ENCODE data around the gene BNC2.

Gene BNC2

GRCh38 chr9:16816011-16816410 is 54.5 kb downstream of the BNC2 start:
- no peak for DNase-seq (ENCODE audit: low spot score)

GRCh38 chr9:16815079-16815478 is 55.4 kb downstream of the BNC2 start:
- DNase-seq (ENCODE audit: low spot score) = no peak

GRCh38 chr9:16813838-16814237 is 56.6 kb downstream of the BNC2 start:
- no peak for DNase-seq (ENCODE audit: low spot score)

GRCh38 chr9:16811987-16812685 is 58.3 kb downstream of the BNC2 start:
- DNase-seq (ENCODE audit: low spot score) = no peak

GRCh38 chr9:16809912-16810610 is 60.4 kb downstream of the BNC2 start:
- no peak for DNase-seq (ENCODE audit: low spot score)

GRCh38 chr9:16806674-16807073 is 63.8 kb downstream of the BNC2 start:
- no peak for DNase-seq (ENCODE audit: low spot score)

- DNase-seq (ENCODE audit: low spot score) = no peak
Observed at GRCh38 chr9:16803648-16804047, 66.8 kb downstream of the BNC2 start.

GRCh38 chr9:16801871-16802466 is 68.5 kb downstream of the BNC2 start:
- DNase-seq (ENCODE audit: low spot score) = no peak

GRCh38 chr9:16796304-16796825 is 74.1 kb downstream of the BNC2 start:
- DNase-seq (ENCODE audit: low spot score) = no peak

GRCh38 chr9:16794871-16795639 is 75.4 kb downstream of the BNC2 start:
- DNase-seq (ENCODE audit: low spot score) = no peak

GRCh38 chr9:16794103-16794502 is 76.4 kb downstream of the BNC2 start:
- DNase-seq (ENCODE audit: low spot score) = no peak

GRCh38 chr9:16787724-16788123 is 82.7 kb downstream of the BNC2 start:
- DNase-seq (ENCODE audit: low spot score) = no peak

GRCh38 chr9:16784002-16784401 is 86.5 kb downstream of the BNC2 start:
- no peak for DNase-seq (ENCODE audit: low spot score)

- DNase-seq (ENCODE audit: low spot score) = no peak
Observed at GRCh38 chr9:16782490-16782889, 88.0 kb downstream of the BNC2 start.

GRCh38 chr9:16775330-16775729 is 95.1 kb downstream of the BNC2 start:
- DNase-seq (ENCODE audit: low spot score) = no peak

GRCh38 chr9:16773617-16774016 is 96.9 kb downstream of the BNC2 start:
- no peak for DNase-seq (ENCODE audit: low spot score)

- no peak for DNase-seq (ENCODE audit: low spot score)
Observed at GRCh38 chr9:16773116-16773515, 97.4 kb downstream of the BNC2 start.

GRCh38 chr9:16771356-16771755 is 99.1 kb downstream of the BNC2 start:
- no peak for DNase-seq (ENCODE audit: low spot score)

- no peak for DNase-seq (ENCODE audit: low spot score)
Observed at GRCh38 chr9:16769291-16769690, 101.2 kb downstream of the BNC2 start.

- DNase-seq (ENCODE audit: low spot score) = no peak
Observed at GRCh38 chr9:16768816-16769215, 101.7 kb downstream of the BNC2 start.

- no peak for DNase-seq (ENCODE audit: low spot score)
Observed at GRCh38 chr9:16767366-16767765, 103.1 kb downstream of the BNC2 start.

- DNase-seq (ENCODE audit: low spot score) = no peak
Observed at GRCh38 chr9:16763946-16764345, 106.5 kb downstream of the BNC2 start.

Data from LoVo (cell line).